Measurements from ENCODE around the gene ABCB8.
"Not testable (repeated sequence)": the region's sequence is repeated elsewhere in the genome, so short reads cannot be mapped to it uniquely, and the experiment has no call there.

The ABCB8 gene

GRCh38 chr7:151025924-151026671, 2.2 kb upstream of the ABCB8 start:
- peaks cover 18% of the 10 kb centered on the region for H3K4me1 ChIP-seq (ENCODE audit: control insufficient read depth, insufficient read depth, low read length)
- peak overlapping the region; percentile 74 for H3K9ac ChIP-seq (ENCODE audit: low read length)

GRCh38 chr7:151026771-151027727, 1.2 kb upstream of the ABCB8 start:
- Histone ChIP-seq H3K27ac (ENCODE audit: low read depth, low read length) (peak overlapping the region; percentile 72; the same call in 1 of the 2 replicates), H3K9ac (ENCODE audit: low read length) (peak overlapping the region; percentile 74), H3K4me3 (ENCODE audit: low read depth, low read length) (peak overlapping the region; percentile 64), H3K4me1 (ENCODE audit: control insufficient read depth, insufficient read depth, low read length) (peaks cover 18% of the 10 kb centered on the region)
- not testable (repeated sequence) for H3K9me3 ChIP-seq (ENCODE audit: control insufficient read depth, insufficient read depth, low read depth, low read length); H3K27me3 ChIP-seq (ENCODE audit: control insufficient read depth, insufficient read depth, low read length); H3K36me3 ChIP-seq (ENCODE audit: control insufficient read depth, insufficient read depth, low read length)

More at GRCh38 chr7:151025924-151026671, 2.2 kb upstream of the ABCB8 start:
- Histone ChIP-seq H3K4me3 (ENCODE audit: low read depth, low read length) (peak overlapping the region; percentile 64; the same call in 1 of the 2 replicates), H3K36me3 (ENCODE audit: control insufficient read depth, insufficient read depth, low read length) (no peaks in the 10 kb centered on the region), H3K27me3 (ENCODE audit: control insufficient read depth, insufficient read depth, low read length) (no peaks in the 10 kb centered on the region), H3K9me3 (ENCODE audit: control insufficient read depth, insufficient read depth, low read depth, low read length) (no peaks in the 10 kb centered on the region), H3K27ac (ENCODE audit: low read depth, low read length) (peak overlapping the region; percentile 72; the same call in 1 of the 2 replicates)

GRCh38 chr7:151027728-151028130, 521 bp upstream of the ABCB8 start:
- Histone ChIP-seq H3K4me3 (ENCODE audit: low read depth, low read length) (peak overlapping the region; percentile 64), H3K4me1 (ENCODE audit: control insufficient read depth, insufficient read depth, low read length) (peaks cover 18% of the 10 kb centered on the region), H3K27ac (ENCODE audit: low read depth, low read length) (peak overlapping the region; percentile 72; the same call in 1 of the 2 replicates), H3K9ac (ENCODE audit: low read length) (peak overlapping the region; percentile 74)
- not testable (repeated sequence) for H3K36me3 ChIP-seq (ENCODE audit: control insufficient read depth, insufficient read depth, low read length); H3K27me3 ChIP-seq (ENCODE audit: control insufficient read depth, insufficient read depth, low read length); H3K9me3 ChIP-seq (ENCODE audit: control insufficient read depth, insufficient read depth, low read depth, low read length)

GRCh38 chr7:151028948-151029501, 775 bp downstream of the ABCB8 start:
- Histone ChIP-seq H3K9me3 (ENCODE audit: control insufficient read depth, insufficient read depth, low read depth, low read length) (no peaks in the 10 kb centered on the region), H3K27me3 (ENCODE audit: control insufficient read depth, insufficient read depth, low read length) (no peaks in the 10 kb centered on the region), H3K27ac (ENCODE audit: low read depth, low read length) (peak overlapping the region; percentile 63; the same call in 1 of the 2 replicates), H3K4me1 (ENCODE audit: control insufficient read depth, insufficient read depth, low read length) (peaks cover 20% of the 10 kb centered on the region), H3K36me3 (ENCODE audit: control insufficient read depth, insufficient read depth, low read length) (no peaks in the 10 kb centered on the region), H3K4me3 (ENCODE audit: low read depth, low read length) (peak overlapping the region; percentile 94), H3K9ac (ENCODE audit: low read length) (peak overlapping the region; percentile 44)

GRCh38 chr7:151031011-151031410, 2.8 kb downstream of the ABCB8 start:
- H3K4me1 ChIP-seq (ENCODE audit: control insufficient read depth, insufficient read depth, low read length) = peaks cover 11% of the 10 kb centered on the region
- no peaks in the 10 kb centered on the region for H3K9me3 ChIP-seq (ENCODE audit: control insufficient read depth, insufficient read depth, low read depth, low read length)
- H3K27me3 ChIP-seq (ENCODE audit: control insufficient read depth, insufficient read depth, low read length) = no peaks in the 10 kb centered on the region
- H3K36me3 ChIP-seq (ENCODE audit: control insufficient read depth, insufficient read depth, low read length) = peaks cover 19% of the 10 kb centered on the region
- no peak overlapping the region for H3K4me3 ChIP-seq (ENCODE audit: low read depth, low read length)
- no peak overlapping the region for H3K27ac ChIP-seq (ENCODE audit: low read depth, low read length)
- H3K9ac ChIP-seq (ENCODE audit: low read length) = no peak overlapping the region

- H3K9me3 ChIP-seq (ENCODE audit: control insufficient read depth, insufficient read depth, low read depth, low read length) = no peaks in the 10 kb centered on the region
- peaks cover 2% of the 10 kb centered on the region; the same call in 1 of the 2 replicates for H3K4me1 ChIP-seq (ENCODE audit: control insufficient read depth, insufficient read depth, low read length)
- H3K9ac ChIP-seq (ENCODE audit: low read length) = no peak overlapping the region
- H3K36me3 ChIP-seq (ENCODE audit: control insufficient read depth, insufficient read depth, low read length) = peaks cover 33% of the 10 kb centered on the region
- H3K27me3 ChIP-seq (ENCODE audit: control insufficient read depth, insufficient read depth, low read length) = no peaks in the 10 kb centered on the region
- H3K4me3 ChIP-seq (ENCODE audit: low read depth, low read length) = no peak overlapping the region
- no peak overlapping the region for H3K27ac ChIP-seq (ENCODE audit: low read depth, low read length)
Measured at GRCh38 chr7:151032936-151033863, 5.0 kb downstream of the ABCB8 start.

- no peak overlapping the region for H3K27ac ChIP-seq (ENCODE audit: low read depth, low read length)
- H3K9me3 ChIP-seq (ENCODE audit: control insufficient read depth, insufficient read depth, low read depth, low read length) = no peaks in the 10 kb centered on the region
- no peaks in the 10 kb centered on the region for H3K27me3 ChIP-seq (ENCODE audit: control insufficient read depth, insufficient read depth, low read length)
- no peak overlapping the region for H3K4me3 ChIP-seq (ENCODE audit: low read depth, low read length)
- no peak overlapping the region for H3K9ac ChIP-seq (ENCODE audit: low read length)
- peaks cover 6% of the 10 kb centered on the region; the same call in 1 of the 2 replicates for H3K4me1 ChIP-seq (ENCODE audit: control insufficient read depth, insufficient read depth, low read length)
- peaks cover 33% of the 10 kb centered on the region for H3K36me3 ChIP-seq (ENCODE audit: control insufficient read depth, insufficient read depth, low read length)
Measured at GRCh38 chr7:151033864-151034249, 5.6 kb downstream of the ABCB8 start.

GRCh38 chr7:151034312-151035025, 6.2 kb downstream of the ABCB8 start:
- Histone ChIP-seq H3K36me3 (ENCODE audit: control insufficient read depth, insufficient read depth, low read length) (peaks cover 33% of the 10 kb centered on the region), H3K27ac (ENCODE audit: low read depth, low read length) (no peak overlapping the region), H3K4me1 (ENCODE audit: control insufficient read depth, insufficient read depth, low read length) (peaks cover 12% of the 10 kb centered on the region; the same call in 1 of the 2 replicates), H3K27me3 (ENCODE audit: control insufficient read depth, insufficient read depth, low read length) (no peaks in the 10 kb centered on the region), H3K9ac (ENCODE audit: low read length) (no peak overlapping the region), H3K4me3 (ENCODE audit: low read depth, low read length) (no peak overlapping the region), H3K9me3 (ENCODE audit: control insufficient read depth, insufficient read depth, low read depth, low read length) (no peaks in the 10 kb centered on the region)

GRCh38 chr7:151035026-151035717, 6.9 kb downstream of the ABCB8 start:
- peaks cover 33% of the 10 kb centered on the region for H3K36me3 ChIP-seq (ENCODE audit: control insufficient read depth, insufficient read depth, low read length)
- H3K27ac ChIP-seq (ENCODE audit: low read depth, low read length) = no peak overlapping the region
- no peak overlapping the region for H3K9ac ChIP-seq (ENCODE audit: low read length)
- no peaks in the 10 kb centered on the region for H3K27me3 ChIP-seq (ENCODE audit: control insufficient read depth, insufficient read depth, low read length)
- H3K9me3 ChIP-seq (ENCODE audit: control insufficient read depth, insufficient read depth, low read depth, low read length) = no peaks in the 10 kb centered on the region
- H3K4me3 ChIP-seq (ENCODE audit: low read depth, low read length) = no peak overlapping the region
- H3K4me1 ChIP-seq (ENCODE audit: control insufficient read depth, insufficient read depth, low read length) = peaks cover 18% of the 10 kb centered on the region; the same call in 1 of the 2 replicates

Data from HUES6 (cell line).